IPS DF 4.7 (cell line): Measurements from ENCODE around the gene GAB2.
"Not testable (repeated sequence)": the region's sequence is repeated elsewhere in the genome, so short reads cannot be mapped to it uniquely, and the experiment has no call there.

Experiments used
- DNase-seq: peaks from one replicate; pipeline ENCODE4 v3.0.0-alpha.2; 2013; ENCODE audit warnings: low spot score; ENCODE audit errors: extremely low read depth

Gene GAB2

GRCh38 chr11:78315724-78316123 lies 101.9 kb downstream of the GAB2 start:
- DNase-seq = no peak

GRCh38 chr11:78314762-78315161 lies 102.9 kb downstream of the GAB2 start:
- DNase-seq = no peak

GRCh38 chr11:78313898-78314297 lies 103.7 kb downstream of the GAB2 start:
- no peak for DNase-seq

- no peak for DNase-seq
Observed at GRCh38 chr11:78313181-78313795, 104.3 kb downstream of the GAB2 start.

DNA sequence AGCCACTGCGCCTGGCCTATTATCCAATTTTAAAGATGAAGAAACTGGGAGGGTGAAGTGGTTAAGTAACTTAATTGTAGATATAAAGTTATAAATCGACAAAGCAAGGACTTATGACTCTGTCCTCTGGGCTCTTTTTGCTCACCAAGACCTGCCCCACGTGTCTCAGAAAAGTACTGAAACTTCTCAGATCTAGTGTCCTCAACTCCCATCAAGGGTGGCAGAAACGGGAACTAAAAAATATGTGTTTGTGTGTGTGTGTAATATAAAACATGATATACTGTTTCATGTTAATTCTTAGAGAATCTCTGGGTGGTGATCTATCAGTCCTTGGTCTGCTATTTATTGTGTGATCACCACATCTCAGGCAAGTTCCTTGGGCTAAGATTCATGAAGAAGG lies 104.9 kb downstream of the GAB2 start:
- DNase-seq = no peak

- no peak for DNase-seq
Observed at GRCh38 chr11:78311702-78312371, 105.8 kb downstream of the GAB2 start.

- no peak for DNase-seq
Observed at GRCh38 chr11:78310500-78310909, 107.1 kb downstream of the GAB2 start.

DNA sequence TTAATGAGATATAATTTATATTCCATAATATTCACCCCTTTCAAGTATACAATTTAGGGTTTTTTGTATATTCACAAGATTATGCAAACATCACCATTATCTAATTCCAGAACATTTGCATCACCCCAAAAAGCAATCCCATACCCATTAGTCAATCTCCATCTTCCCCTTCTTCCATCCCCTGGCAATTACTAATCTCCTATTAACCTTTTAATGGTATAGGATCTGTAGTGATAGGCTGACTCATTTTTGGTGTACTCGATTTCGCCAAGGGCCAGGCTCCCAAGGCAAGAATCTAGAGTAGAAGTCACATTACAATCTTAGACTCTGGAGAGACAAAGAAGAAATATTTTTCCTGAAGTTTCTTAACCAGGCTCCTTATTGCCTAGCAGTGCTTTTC lies 113.4 kb downstream of the GAB2 start:
- DNase-seq = no peak

DNA sequence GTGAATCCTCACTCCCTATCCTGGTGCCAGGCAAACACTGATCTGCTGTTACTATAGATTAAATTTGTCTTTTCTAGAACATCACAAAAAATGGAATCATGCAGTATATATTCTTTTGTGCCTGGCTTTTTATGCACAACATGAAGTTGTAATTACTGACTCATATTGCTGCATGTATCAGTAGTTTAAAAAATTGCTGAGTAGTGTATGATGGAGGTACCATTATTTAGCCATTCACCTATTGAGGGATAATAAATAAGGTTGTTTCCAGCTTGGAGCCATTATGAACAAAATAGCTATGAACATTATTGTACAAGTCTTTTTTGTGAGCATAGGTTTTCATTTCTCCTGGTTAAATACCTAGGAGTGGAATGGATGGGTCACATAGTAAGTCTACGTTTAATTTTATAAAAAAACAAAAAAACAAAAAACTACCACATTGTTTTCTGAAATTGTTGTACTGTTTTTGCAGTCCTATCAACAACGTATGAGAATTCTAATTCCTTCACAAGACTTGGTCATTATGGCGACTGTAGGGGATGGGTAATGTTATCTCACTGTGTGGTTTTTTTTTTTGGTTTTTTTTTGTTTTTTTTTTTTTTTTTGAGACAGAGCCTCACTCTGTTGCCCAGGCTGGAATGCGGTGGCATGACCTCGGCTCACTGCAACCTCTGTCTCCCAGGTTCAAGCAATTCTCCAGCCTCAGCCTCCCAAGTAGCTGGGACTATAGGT lies 117.3 kb downstream of the GAB2 start:
- DNase-seq = no peak

GRCh38 chr11:78299000-78299710 lies 118.5 kb downstream of the GAB2 start:
- no peak for DNase-seq

DNA sequence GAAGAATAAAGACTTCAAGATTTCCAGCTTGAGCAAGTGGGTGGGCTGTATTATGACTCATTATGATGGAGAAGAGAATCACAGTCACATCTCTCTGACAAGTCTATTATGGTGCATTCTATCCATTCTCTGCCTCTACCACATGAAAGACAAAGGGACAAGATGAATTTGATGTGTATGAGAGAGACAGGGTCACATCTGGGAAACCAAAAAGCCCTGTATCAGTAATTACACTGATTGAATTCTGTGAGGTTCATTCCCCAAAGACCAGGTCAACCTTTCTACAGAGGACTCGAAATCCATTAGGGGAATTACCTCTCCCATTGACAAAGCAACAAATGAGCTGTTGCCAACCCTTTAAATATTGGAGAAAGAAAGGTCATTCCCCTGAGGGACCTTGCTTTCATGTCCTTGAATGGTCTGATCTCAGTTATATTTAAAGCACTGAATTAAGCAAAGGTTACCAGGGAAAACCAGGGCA lies 119.3 kb downstream of the GAB2 start:
- DNase-seq = no peak

GRCh38 chr11:78295991-78296930 lies 121.4 kb downstream of the GAB2 start:
- DNase-seq = no peak

DNA sequence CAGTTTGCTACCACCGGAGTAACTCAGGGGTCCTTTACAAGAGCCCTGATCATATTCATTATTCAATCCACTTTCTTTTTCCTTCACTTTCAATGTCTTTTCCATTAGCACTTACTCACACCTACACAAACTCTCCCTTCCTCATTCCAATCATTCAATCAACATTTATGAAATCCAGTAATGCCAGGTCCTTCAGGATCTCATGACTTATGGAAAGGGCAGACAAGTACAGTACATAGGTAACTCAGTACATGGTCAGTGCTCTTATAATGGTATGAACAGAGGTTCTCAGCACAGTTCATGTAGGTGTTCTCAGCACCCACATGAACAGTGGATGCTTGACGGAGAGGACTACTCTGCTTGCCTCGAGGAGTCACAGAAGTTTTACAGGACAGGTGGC lies 122.3 kb downstream of the GAB2 start:
- DNase-seq = no peak

- not testable (repeated sequence) for DNase-seq
Observed at GRCh38 chr11:78294100-78294499, 123.5 kb downstream of the GAB2 start.

- no peak for DNase-seq
Observed at GRCh38 chr11:78293536-78293935, 124.1 kb downstream of the GAB2 start.

- no peak for DNase-seq
Observed at GRCh38 chr11:78292109-78292803, 125.4 kb downstream of the GAB2 start.

GRCh38 chr11:78291503-78292108 lies 126.0 kb downstream of the GAB2 start:
- DNase-seq = no peak

DNA sequence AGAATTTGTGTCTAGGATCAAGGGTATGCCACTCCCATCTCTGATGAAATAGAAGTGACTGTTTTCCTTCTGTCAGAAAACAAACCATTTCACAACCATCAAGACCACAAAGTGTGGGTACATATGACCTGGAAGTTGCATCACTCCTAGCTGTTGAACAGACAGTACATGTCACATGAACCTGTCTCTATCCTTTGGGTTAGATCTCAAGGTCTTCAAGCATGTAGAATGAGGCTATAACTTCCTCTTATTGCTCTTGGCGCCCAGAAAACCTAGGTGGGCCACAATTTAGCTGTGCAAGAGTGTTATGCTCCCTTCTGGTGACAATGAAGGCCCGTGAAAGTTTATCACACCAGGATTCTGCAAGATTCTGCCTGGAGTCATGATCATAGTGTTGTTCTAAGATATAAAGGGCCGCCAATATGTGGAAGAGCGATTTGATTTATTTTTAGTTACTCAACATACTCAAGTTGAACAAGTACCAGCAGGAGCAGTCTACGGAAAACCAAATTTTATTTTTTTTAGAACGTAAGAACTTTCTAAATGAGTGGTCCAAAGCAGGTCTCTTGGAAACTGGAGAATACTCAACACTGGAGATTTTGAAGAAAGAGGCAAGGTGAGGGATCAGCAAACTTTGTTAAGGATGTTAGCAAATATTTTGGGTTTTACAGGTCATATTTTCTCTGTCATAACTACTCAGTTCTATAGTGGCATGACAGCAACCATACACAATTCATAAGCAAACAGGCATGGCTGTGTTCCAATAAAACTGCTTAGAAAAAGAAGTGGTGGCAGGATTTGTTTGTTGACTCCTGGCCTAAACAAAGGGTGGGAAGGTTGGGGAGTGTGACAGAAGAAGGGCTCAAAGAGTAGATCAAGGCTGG lies 127.1 kb downstream of the GAB2 start:
- DNase-seq = no peak
